Mesothelial cell of epicardium (in vitro differentiated cells): Measurements from ENCODE around the gene CRBN. TPM values are rescaled to one million over a fixed set of nuclear protein-coding genes. Genes with fewer than 3 reads are reported as not detected.

Experiments used
- DNase-seq, 2 experiments: peaks; one replicate each; pipeline ENCODE4 v3.0.0; 2021; ENCODE audit warnings: low spot score in 2 of 2; ENCODE audit not compliant: unreplicated experiment in 2 of 2
- H3K27ac Mint-ChIP-seq: 2 replicates; pipeline ENCODE4 v1.8.0; 2021; ENCODE audit warnings: mixed read lengths
- H3K27me3 Mint-ChIP-seq: 2 replicates; pipeline ENCODE4 v1.8.0; 2021; ENCODE audit warnings: low read depth, mixed read lengths
- H3K36me3 Mint-ChIP-seq: 2 replicates; pipeline ENCODE4 v1.8.0; 2021; ENCODE audit warnings: mixed read lengths
- H3K4me1 Mint-ChIP-seq: 2 replicates; pipeline ENCODE4 v1.8.0; 2021; ENCODE audit warnings: mixed read lengths
- H3K4me3 Mint-ChIP-seq: 2 replicates; pipeline ENCODE4 v1.8.0; 2021; ENCODE audit warnings: mild to moderate bottlenecking, moderate library complexity, mixed read lengths
- H3K9me3 Mint-ChIP-seq: 2 replicates; pipeline ENCODE4 v1.8.0; 2021; ENCODE audit warnings: mixed read lengths
- CTCF ChIP-seq: fragments of 200-600 bp; sonication (generic); IDR thresholded peaks from one replicate; pipeline ENCODE4 v1.5.0; 2021; ENCODE audit warnings: antibody characterized with exemption; ENCODE audit not compliant: unreplicated experiment
- total RNA-seq: library from RNA; stranded (reverse); gene quantifications from 3 replicates; pipeline ENCODE4 v1.2.1, GENCODE V29; 2021

CRBN gene
- total RNA-seq, 1 donor from 2014 or later = 44.5 TPM

- Mint-ChIP-seq H3K27me3 (no peaks in the 10 kb centered on the region), H3K4me1 (no peaks in the 10 kb centered on the region), H3K4me3 (no peak overlapping the region), H3K9me3 (no peaks in the 10 kb centered on the region), H3K36me3 (peaks cover 29% of the 10 kb centered on the region), H3K27ac (no peak overlapping the region)
- no peak for TF ChIP-seq CTCF
- DNase-seq = no peak
Observed at GRCh38 chr3:3154879-3155610, 24.4 kb downstream of the CRBN start.

- no peak overlapping the region for H3K27ac Mint-ChIP-seq
- H3K27me3 Mint-ChIP-seq = no peaks in the 10 kb centered on the region
- peaks cover 25% of the 10 kb centered on the region for H3K36me3 Mint-ChIP-seq
Observed at GRCh38 chr3:3151513-3151912, 28.0 kb downstream of the CRBN start.

GRCh38 chr3:3149560-3149959, 29.9 kb downstream of the CRBN start:
- Mint-ChIP-seq H3K4me3 (no peak overlapping the region), H3K4me1 (no peaks in the 10 kb centered on the region), H3K27ac (no peak overlapping the region), H3K36me3 (peaks cover 35% of the 10 kb centered on the region), H3K9me3 (no peaks in the 10 kb centered on the region), H3K27me3 (no peaks in the 10 kb centered on the region)
- no peak for TF ChIP-seq CTCF
- no peak for DNase-seq

More at GRCh38 chr3:3151513-3151912, 28.0 kb downstream of the CRBN start:
- no peak for DNase-seq
- no peaks in the 10 kb centered on the region for H3K9me3 Mint-ChIP-seq
- H3K4me3 Mint-ChIP-seq = no peak overlapping the region
- no peak for TF ChIP-seq CTCF
- H3K4me1 Mint-ChIP-seq = no peaks in the 10 kb centered on the region

GRCh38 chr3:3145831-3146230, 33.7 kb downstream of the CRBN start:
- no peak for DNase-seq
- H3K9me3 Mint-ChIP-seq = no peaks in the 10 kb centered on the region
- no peak overlapping the region for H3K27ac Mint-ChIP-seq
- H3K4me3 Mint-ChIP-seq = no peak overlapping the region
- no peaks in the 10 kb centered on the region for H3K4me1 Mint-ChIP-seq
- no peaks in the 10 kb centered on the region for H3K27me3 Mint-ChIP-seq
- peaks cover 36% of the 10 kb centered on the region for H3K36me3 Mint-ChIP-seq
- TF ChIP-seq CTCF = no peak

- peaks cover 54% of the 10 kb centered on the region for H3K36me3 Mint-ChIP-seq
- no peaks in the 10 kb centered on the region for H3K4me1 Mint-ChIP-seq
- H3K27ac Mint-ChIP-seq = no peak overlapping the region
- no peaks in the 10 kb centered on the region for H3K9me3 Mint-ChIP-seq
- H3K4me3 Mint-ChIP-seq = no peak overlapping the region
- no peak for TF ChIP-seq CTCF
- DNase-seq = no peak
- no peaks in the 10 kb centered on the region for H3K27me3 Mint-ChIP-seq
Observed at GRCh38 chr3:3141939-3142338, 37.6 kb downstream of the CRBN start.
